Measurements from ENCODE around the gene PODN.

Gene PODN, protein sequence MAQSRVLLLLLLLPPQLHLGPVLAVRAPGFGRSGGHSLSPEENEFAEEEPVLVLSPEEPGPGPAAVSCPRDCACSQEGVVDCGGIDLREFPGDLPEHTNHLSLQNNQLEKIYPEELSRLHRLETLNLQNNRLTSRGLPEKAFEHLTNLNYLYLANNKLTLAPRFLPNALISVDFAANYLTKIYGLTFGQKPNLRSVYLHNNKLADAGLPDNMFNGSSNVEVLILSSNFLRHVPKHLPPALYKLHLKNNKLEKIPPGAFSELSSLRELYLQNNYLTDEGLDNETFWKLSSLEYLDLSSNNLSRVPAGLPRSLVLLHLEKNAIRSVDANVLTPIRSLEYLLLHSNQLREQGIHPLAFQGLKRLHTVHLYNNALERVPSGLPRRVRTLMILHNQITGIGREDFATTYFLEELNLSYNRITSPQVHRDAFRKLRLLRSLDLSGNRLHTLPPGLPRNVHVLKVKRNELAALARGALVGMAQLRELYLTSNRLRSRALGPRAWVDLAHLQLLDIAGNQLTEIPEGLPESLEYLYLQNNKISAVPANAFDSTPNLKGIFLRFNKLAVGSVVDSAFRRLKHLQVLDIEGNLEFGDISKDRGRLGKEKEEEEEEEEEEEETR

DNA sequence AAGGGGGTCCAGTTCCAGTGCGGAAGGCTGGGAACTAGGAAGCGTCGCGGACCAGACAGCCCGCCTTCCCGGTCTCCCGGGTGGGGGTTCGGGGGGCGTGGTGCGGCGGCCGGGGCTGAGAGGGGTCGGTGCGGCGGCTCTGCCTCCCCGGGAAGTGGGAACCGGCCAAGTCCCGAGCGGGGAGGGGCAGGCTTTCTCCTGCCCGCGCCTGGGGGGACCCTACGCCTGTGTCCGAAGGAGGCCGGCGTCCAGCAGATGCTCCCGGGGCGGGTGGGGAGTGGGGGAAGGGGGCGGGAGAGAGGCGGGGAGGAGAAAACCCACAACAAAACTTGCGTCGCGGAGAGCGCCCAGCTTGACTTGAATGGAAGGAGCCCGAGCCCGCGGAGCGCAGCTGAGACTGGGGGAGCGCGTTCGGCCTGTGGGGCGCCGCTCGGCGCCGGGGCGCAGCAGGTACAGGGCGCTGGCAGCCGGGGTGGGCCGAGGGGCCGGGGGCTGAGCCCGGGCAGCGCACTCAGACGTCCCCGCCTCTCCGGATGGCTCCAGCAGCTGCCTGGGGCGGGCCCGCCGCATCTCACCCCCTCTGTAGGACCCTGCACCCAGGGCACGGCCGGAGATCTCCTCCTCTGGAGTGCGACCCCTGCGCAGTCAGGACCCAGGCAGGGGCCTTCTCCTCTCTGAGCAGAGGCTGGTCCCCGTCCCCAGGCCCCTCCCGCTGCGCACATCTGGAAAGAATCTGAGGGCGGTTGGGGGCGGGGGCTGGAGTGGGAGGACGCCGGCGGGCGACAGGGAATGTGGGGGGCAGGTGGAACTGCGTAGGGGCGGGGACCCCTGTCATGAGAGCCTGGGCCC, at the start of gene PODN:
Gene PODN, plus strand, starts transcription at position 355 of the 849 bp plus-strand sequence. CDS start 7,643 bp downstream, outside the sequence.
- DNase-seq, result peak; percentile 18

DNA sequence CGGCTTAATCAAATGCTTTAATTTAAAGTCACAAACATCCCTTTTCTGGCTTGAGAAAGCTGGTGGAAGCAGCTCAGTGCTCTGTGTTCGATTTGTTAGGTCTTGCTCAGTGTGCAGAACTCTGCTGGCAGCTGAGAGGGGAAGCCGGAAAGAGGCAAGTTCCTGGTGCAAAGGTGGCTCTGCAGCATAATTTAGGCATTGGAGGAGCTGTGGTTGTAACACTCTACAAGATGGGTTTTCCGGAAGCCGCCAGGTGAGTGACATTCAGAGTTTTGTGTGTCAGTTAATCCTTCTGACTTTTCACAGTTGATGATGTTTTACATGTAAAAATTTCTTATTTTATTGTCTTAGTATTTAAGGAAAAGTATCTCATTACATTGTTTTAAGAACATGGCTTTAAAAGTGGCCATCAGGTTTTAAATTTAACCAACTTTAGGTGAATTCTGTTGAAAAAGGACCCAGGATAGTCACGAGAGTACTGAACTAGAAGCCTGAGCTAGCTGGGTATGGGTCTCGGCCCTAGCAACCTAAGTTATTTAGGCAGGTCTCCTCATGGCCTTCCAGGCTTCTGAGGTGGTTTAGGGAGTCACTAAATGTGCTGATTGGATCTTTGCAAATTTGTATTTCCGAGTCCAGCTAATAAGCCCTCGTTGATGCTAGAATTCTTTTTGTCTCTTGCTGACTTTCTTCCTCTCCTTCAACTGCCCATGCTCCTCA, 47.1 kb upstream of the PODN start:
- peak; percentile 88 for DNase-seq

DNA sequence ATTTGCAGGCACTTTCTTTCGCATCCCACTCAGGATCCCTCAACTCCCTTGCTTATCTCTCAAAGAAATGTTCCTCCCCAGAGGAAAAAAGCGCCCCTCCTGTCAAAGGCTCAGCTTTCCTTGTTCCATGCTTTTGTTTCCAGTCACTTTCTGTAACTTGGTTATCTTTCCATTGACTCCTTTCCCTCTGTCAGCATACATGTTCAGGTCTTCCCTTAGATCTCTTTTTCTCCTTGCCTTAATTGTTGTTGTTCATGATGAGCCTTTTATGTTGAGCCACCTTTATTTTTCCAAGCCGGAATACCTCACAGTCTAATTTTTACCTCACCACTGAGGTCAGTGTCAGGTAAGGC, 46.5 kb upstream of the PODN start:
- no peak for DNase-seq

DNA sequence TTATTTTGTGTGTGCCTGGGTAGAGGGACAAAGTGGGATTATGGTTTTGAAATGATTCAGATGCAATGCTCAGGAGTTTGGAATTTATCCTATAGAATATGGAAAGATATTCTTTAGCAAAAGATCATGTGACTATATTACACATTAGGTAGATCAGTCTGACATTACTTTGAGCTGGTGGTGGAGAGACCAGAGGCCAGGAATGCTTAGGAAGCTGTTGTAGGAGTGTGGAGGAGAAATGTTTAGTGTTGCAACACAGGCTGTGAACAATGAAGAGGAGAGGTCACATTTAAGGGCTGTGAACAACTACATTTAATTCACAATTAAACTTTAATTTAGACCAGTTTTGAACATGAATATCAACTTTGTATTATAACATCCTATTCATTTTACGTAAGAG, 45.3 kb upstream of the PODN start:
- DNase-seq, result peak; percentile 12

DNA sequence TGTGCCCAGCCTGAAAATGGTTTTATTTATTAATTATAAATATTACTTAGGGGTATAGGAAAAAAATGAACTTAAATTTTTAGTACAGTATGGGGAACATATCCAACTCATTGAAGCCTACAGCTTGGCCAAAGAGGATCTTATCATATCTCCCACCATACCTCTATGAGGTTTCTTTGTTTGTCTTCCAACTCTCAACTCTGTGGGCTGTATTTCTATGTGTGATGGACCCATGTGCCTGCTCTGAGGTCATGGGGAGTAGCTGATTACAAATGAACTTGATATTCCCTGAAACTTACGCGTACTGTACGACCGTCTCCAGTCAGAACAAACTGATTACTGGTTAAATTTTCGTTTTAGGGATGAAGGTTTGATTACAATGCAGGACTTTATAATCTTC, 41.4 kb upstream of the PODN start:
- DNase-seq, result no peak

DNA sequence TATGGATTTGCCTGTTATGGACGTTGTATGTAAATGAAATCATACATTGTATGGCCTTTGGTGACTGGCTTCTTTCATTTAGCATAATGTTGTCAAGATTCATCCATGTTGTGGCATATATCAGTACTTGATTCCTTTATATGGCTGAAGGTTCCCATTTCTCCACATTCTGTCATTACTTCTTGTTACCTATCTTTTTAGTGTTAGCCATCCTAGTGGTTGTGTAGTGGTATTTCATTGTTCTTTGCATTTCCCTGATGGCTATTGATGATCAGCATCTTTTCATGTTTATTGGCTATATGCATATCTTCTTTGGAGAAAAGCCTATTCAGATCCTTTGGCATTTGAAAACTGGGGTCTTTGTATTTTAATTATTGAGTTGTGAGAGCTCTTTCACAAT, 39.8 kb upstream of the PODN start:
- no peak for DNase-seq

DNA sequence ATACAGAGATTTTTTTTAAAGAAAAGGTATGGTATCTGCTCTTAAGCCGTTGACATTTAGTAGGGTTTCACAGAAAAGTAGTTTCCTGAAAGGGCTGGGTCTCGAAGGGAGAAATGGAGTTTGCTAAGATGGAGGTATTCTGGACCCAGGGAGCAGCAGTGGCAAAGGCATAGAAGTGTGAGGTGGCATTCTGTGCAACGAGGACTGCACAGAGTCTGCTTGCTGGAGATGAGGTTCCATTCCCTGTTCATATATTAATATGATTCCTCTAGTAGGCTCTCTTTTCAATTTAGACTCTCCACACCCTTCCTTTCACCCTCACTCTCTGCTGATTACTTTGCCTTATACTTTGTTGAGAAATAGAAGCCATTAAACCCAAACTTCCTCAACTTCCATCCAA, 38.5 kb upstream of the PODN start:
- DNase-seq, result no peak

DNA sequence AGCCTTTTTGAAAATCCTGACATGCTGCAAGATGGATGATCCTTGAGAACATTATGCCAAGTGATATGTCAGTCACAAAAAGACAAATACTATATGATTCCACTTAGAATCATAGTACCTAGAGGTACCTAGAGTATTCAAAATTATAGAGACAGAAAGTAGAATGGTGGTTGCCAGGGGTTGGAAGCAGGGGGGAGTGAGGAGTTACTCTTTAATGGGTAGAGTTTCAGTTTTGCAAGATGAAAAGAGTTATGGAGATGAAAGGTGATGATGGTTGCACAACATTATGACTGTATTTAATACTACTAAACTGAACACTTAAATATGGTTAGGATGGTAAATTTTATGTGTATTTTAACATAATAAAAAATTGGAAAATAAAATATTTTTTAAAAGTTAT, 37.9 kb upstream of the PODN start:
- no peak for DNase-seq

DNA sequence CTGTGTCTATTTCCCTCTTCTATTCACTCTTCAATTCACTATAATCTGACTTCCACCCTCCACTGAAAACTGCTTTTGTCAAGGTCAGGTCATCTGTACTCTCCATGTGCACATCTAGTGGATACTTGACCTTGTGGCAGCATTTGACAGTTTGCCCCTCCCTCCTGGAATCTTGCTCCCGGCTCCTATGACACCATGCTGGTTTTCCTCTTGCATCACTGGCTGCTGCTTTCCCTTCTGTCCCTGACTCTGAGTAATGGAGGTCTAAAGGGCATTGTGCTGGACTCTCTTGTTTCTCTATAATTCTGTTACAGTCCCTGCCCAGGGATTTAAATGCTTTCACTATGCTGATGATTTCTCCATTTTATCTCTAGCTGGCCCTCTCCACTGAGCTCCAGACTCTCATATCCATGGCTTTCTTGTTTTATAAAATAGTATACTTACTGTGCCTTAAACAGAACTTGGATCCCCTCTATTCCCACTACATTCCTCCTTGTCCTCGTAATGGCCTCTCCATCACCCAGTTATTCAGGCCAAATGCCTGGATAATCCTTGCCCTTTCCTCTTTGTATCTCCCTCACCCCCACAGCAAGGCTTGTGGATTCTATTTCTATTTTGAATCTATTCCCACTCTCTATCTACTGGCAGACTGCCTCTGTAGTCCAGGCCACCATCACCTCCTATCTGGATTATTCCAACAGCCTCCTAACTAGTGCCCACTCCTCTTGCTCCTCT, 36.8 kb upstream of the PODN start:
- DNase-seq, result peak; percentile 31

DNA sequence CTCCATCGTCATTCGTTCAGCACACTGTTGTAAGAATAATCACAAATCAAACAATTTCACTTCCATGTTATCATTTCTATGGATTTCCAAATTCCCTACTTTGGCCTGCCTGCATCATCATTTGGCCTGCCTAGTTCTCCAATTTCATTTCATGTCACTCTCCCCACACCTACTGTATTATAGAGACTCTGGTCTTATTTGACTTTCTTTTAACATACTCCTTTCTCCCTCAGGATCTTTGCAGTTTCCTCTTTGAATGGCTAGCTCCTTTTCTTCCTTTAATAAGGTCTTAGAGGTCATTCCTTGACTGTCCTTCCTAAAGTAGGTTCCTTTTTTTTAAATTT, 36.3 kb upstream of the PODN start:
- no peak for DNase-seq

DNA sequence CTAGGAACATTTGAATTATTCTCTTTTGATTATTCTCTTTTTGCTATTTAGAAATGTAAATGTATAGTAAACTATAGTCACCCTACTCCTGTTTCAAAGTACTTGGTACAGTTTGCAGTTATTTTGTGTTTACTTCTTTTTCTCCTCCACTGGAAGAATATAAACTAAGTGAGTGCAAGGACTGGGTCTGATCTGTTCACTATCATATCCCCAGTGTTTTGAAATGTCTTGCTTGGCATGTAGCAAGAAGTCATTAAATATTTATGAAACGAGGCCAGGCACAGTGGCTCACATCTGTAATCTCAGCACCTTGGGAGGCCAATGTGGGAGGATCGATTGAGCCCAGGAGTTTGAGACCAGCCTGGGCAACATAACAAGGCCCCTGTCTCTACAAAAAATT, 35.8 kb upstream of the PODN start:
- no peak for DNase-seq

DNA sequence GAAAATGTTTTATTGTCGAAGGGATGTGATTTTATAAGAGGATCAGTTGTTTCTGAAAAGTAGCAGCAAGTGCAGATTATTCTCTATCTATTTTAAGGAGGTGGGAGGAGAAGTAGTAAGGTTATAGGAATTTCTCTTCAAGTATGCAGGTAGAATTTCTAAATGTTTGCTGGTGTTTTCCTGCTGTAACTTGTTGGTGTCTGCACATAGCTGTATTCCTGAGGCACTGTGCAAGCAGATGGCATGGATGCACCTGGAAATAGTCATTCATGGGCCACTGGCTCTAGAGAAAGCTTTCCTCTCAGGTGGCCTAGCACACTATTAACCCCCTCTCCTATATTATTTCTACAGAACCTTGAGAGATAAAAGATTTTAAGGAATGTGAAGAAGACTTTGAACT, 30.3 kb upstream of the PODN start:
- no peak for DNase-seq

DNA sequence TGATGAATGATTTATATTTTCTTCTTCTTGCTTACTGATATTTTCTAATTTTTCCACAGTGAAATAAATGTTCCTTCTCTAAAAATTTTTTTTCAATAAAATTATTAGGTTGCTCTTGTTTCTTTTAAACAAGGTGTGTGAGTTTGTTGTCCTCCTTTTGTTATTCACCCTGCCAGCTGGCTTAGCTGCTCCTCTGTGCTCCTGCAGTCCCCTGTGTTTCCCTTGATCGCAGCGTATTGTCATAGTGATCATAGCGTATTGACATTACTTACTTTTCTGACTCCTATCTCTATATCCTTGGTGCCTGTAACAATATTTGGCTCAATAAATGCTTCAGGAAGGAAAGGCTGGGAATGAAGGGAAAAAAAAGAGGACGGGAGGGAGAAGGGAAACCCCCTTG, 24.9 kb upstream of the PODN start:
- no peak for DNase-seq

DNA sequence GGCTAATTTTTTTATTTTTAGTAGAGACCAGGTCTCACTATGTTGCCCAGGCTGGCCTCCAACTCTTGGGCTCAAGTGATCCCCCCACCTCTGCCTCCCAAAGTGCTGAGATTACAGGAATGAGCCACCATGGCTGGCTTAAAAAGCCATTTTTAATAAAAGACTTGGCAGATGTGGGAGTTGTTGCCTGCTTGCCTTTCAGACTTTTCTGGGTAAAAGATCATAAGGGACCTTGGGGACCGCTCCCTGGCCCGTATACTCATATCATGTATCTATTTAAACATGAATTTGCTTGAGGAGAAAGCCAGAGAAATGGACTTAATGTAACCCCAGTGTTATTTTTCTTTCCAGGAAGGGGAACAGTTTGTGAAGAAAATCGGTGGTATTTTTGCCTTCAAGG, 23.4 kb upstream of the PODN start:
- DNase-seq, result no peak

DNA sequence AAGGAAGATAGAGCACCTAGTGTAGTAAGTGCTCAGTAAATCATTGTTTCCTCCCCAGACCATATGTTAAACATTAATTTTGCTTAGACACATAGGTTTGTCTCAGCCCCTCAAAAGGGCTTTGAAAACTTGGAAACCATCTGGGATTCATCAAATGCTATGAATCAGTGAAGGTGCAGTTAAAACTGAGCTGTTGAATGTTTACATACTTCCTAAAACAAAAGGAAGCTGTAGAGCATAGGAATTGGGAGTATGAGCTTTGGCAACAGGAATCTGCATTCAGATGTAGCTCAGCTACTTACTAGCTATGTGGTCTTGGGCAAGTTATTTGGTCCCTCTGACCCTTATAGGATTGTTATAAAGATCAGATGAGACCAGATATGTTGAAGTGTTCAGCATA, 18.7 kb upstream of the PODN start:
- peak; percentile 92 for DNase-seq

DNA sequence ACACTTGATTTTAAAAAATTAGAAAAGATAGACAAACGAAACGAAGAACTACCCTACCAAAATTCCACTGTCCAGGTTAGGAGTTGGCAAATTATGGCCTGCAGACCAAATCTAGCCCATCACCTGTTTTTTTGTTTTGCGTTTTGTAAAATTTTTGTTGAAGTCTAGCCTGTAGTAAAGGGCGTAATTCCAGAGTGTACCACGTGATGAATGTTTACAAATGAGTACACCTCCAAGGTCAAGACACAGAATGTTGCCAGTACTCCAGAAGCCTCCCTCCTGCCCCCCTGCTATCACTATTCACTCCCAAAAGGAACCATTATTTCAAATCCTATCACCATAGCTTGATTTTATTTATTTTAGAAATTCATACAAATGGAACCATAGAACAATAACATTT, 17.1 kb upstream of the PODN start:
- no peak for DNase-seq

DNA sequence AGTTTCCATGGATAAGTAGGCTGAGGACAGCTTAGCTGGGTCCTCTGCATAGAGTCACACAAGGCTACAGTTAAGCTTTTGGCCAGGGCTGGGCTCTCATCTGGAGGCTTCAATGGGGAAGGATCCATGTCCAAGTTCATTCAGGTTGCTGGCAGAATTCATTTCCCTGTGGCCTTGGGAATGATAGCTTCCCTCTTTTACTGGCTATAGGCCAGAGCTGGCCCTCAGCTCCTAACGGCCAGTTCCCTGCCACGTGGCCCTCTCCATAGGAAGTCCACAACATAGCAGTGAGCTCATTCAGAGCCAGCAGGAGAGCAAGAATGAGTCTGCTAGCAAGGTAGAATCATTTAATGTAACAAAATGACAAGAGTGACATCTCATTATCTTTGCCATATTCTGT, 15.1 kb upstream of the PODN start:
- peak; percentile 28 for DNase-seq

DNA sequence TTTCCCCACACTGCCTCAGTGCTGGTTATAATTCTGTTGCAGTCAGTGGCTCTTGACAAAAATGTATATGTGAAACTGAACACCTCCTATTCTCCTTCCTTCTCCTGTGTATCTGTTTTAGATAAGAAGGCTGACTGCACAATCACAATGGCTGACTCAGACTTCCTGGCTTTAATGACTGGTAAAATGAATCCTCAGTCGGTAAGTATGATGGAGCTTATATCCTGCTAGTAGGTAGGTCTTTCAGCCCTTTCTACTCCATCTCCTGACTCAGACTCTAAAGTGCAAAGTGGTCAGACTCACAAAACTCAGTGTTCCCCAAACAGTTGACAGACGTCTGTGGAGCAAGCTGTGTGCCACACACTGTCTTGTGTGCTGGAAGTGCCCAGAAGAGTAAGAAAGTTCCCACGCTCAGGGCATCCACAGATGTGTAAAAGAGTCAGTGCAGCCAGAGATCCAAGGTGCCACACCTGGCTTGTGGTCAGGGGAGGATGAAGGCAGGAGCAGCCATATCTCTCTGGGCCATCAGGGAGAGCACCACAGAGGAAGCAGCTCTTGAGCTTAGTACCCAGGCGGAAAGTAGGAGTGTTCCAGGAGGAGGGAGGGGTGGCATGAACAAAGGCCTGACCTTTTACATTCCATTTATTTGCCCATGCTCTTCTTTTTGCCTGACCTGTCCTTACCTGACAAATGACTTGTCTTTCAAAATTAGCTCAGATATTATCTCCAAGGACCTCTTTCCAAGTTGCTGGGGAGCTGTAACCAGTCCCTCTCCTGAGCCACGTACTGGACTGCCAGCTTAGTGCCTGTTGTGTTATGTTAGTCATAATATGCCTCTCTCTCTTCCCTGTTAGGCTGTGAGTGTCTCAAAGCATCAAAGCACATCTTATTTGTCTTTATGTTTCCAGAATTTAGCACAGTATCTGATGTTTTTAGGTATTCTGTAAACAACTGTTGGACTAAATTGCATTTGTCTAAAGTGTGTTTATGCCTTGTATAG, 14.0 kb upstream of the PODN start:
- peak; percentile 81 for DNase-seq

DNA sequence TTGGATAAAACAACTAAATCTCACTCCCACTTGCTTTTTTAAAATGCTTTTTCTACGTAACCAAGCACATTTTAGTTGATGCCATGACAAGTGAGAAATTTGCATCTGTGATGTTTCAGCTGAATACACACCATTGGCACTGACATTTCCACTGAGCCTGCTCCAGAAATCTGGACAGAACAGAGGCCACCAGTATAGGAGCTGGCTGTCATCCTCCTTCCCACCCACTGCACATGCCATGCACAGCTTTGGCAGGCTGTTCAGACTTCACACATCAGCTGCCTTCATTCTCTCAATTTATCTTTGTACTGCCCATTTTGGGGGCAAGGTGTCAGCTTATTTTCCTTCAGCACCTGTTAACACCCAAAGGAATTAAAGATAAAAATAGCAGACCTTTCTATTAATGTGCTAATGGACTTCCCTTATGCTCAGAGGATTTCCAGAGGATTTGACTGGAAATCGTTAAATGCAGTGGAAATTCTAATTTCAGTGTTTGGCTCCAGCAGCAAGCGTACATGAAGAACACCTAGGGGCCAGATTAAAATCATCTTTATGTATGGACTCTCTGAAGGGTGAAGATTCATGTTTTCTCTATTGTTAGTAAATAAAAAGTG, 12.9 kb upstream of the PODN start:
- no peak for DNase-seq

DNA sequence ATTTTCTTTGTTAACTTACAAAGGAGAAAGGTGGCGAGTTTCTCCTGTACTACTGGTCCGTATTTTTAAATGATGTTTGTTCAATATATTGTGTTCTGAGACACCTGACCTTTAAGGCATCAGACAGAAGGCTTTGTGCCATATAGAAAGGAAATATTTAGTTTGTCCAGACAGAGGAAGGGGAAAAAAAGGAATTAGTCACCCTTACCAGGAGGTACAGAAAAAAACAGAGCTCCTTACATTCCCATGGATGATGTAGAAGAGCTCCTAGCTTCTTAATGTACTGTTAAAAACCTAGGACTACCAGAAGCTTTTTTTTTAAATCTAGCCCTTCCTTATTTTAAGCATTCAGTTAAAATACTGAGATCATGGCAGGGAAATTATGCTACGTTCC, 12.4 kb upstream of the PODN start:
- no peak for DNase-seq

DNA sequence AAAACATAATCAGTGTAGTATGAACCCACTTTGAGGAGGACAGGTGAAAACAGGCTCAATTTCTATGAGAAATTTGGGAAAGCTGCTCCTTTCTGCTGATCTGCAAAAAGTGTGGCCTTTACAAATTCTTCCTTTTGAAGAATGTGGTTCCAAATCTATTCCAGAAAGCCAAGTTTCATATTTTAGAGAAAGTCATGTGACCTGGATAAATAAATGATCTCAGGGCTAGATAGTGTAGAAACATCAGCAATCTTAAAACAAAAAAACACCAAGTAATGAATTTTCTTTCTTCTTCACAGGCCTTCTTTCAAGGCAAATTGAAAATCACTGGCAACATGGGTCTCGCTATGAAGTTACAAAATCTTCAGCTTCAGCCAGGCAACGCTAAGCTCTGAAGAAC, 11.7 kb upstream of the PODN start:
- no peak for DNase-seq
